ENCODE measurements around the gene ATG14.

Gene ATG14

GRCh38 chr14:55341781-55342180, 69.8 kb downstream of the ATG14 start:
- no peaks in the 10 kb centered on the region for H3K27me3 ChIP-seq
- no peaks in the 10 kb centered on the region for H3K36me3 ChIP-seq
- H3K4me3 ChIP-seq (ENCODE audit: low read depth, low read length) = no peak overlapping the region
- no peaks in the 10 kb centered on the region for H3K4me1 ChIP-seq
- no peaks in the 10 kb centered on the region for H3K9me3 ChIP-seq
- no peak for DNase-seq
- TF ChIP-seq CTCF (IDR thresholded peaks at IDR 0.05; ENCODE audit: low read depth, low read length) = no peak

- Histone ChIP-seq H3K36me3 (no peaks in the 10 kb centered on the region), H3K27me3 (no peaks in the 10 kb centered on the region), H3K4me1 (no peaks in the 10 kb centered on the region), H3K4me3 (ENCODE audit: low read depth, low read length) (no peak overlapping the region), H3K9me3 (no peaks in the 10 kb centered on the region)
- DNase-seq = no peak
- no peak for TF ChIP-seq CTCF (IDR thresholded peaks at IDR 0.05; ENCODE audit: low read depth, low read length)
Measured at GRCh38 chr14:55340482-55340881, 71.1 kb downstream of the ATG14 start.

GRCh38 chr14:55339770-55340169, 71.9 kb downstream of the ATG14 start:
- H3K4me3 ChIP-seq (ENCODE audit: low read depth, low read length) = no peak overlapping the region
- H3K4me1 ChIP-seq = no peaks in the 10 kb centered on the region
- no peak for TF ChIP-seq CTCF (IDR thresholded peaks at IDR 0.05; ENCODE audit: low read depth, low read length)
- DNase-seq = no peak
- H3K9me3 ChIP-seq = no peaks in the 10 kb centered on the region
- H3K27me3 ChIP-seq = no peaks in the 10 kb centered on the region
- no peaks in the 10 kb centered on the region for H3K36me3 ChIP-seq

- DNase-seq = no peak
- no peak for TF ChIP-seq CTCF (IDR thresholded peaks at IDR 0.05; ENCODE audit: low read depth, low read length)
- H3K27me3 ChIP-seq = no peaks in the 10 kb centered on the region
- no peaks in the 10 kb centered on the region for H3K36me3 ChIP-seq
- H3K4me1 ChIP-seq = no peaks in the 10 kb centered on the region; the same call in 1 of the 2 replicates
- no peak overlapping the region for H3K4me3 ChIP-seq (ENCODE audit: low read depth, low read length)
- no peaks in the 10 kb centered on the region for H3K9me3 ChIP-seq
Measured at GRCh38 chr14:55336691-55337090, 74.9 kb downstream of the ATG14 start.

- H3K9me3 ChIP-seq = no peaks in the 10 kb centered on the region
- H3K27me3 ChIP-seq = no peaks in the 10 kb centered on the region
- no peak for TF ChIP-seq CTCF (IDR thresholded peaks at IDR 0.05; ENCODE audit: low read depth, low read length)
- H3K4me3 ChIP-seq (ENCODE audit: low read depth, low read length) = no peak overlapping the region
- no peaks in the 10 kb centered on the region for H3K36me3 ChIP-seq
- H3K4me1 ChIP-seq = no peaks in the 10 kb centered on the region; the same call in 1 of the 2 replicates
- no peak for DNase-seq
Measured at GRCh38 chr14:55336162-55336561, 75.5 kb downstream of the ATG14 start.

- Histone ChIP-seq H3K36me3 (no peaks in the 10 kb centered on the region), H3K4me1 (no peaks in the 10 kb centered on the region; the same call in none of the 2 replicates), H3K27me3 (no peaks in the 10 kb centered on the region), H3K9me3 (no peaks in the 10 kb centered on the region), H3K4me3 (ENCODE audit: low read depth, low read length) (no peak overlapping the region)
- TF ChIP-seq CTCF (IDR thresholded peaks at IDR 0.05; ENCODE audit: low read depth, low read length) = no peak
- DNase-seq = no peak
Measured at GRCh38 chr14:55333711-55334485, 77.7 kb downstream of the ATG14 start.

Data from BE2C (cell line).